HK-2 (cell line): ENCODE results near the gene PVALB.

Source experiments
- DNase-seq: peaks from one replicate; pipeline ENCODE4 v3.0.0-alpha.2; 2018; ENCODE audit not compliant: unreplicated experiment

The PVALB gene

GRCh38 chr22:36816636-36817524 is at the start of gene PVALB:
PVALB (minus strand) TSS chr22:36817035; CDS start chr22:36817005, 30 bp downstream.
- no peak for DNase-seq

- no peak for DNase-seq
These were observed 48.5 kb upstream of the PVALB start for GRCh38 chr22:36865346-36865745.

GRCh38 chr22:36864454-36865215 is 47.8 kb upstream of the PVALB start:
- no peak for DNase-seq

- DNase-seq, result no peak
These were observed 47.1 kb upstream of the PVALB start for GRCh38 chr22:36863979-36864378.

GRCh38 chr22:36863281-36863680 is 46.4 kb upstream of the PVALB start:
- no peak for DNase-seq

- DNase-seq, result no peak
These were observed 45.7 kb upstream of the PVALB start for GRCh38 chr22:36862251-36863242.

GRCh38 chr22:36860821-36861659 is 44.2 kb upstream of the PVALB start, which contains the start of gene NCF4:
NCF4 (plus strand) TSS chr22:36861006; CDS start chr22:36861172, 166 bp downstream.
- DNase-seq, result no peak

GRCh38 chr22:36860438-36860820 is 43.6 kb upstream of the PVALB start:
- DNase-seq, result no peak

- no peak for DNase-seq
These were observed 43.2 kb upstream of the PVALB start for GRCh38 chr22:36860017-36860416.

- DNase-seq, result no peak
These were observed 42.1 kb upstream of the PVALB start for GRCh38 chr22:36858966-36859365.

GRCh38 chr22:36858156-36858555 is 41.3 kb upstream of the PVALB start:
- no peak for DNase-seq

GRCh38 chr22:36856792-36857135 is 39.9 kb upstream of the PVALB start:
- DNase-seq, result no peak

- peak; percentile 90 for DNase-seq
These were observed 39.4 kb upstream of the PVALB start for GRCh38 chr22:36856121-36856791.

- no peak for DNase-seq
These were observed 38.6 kb upstream of the PVALB start for GRCh38 chr22:36855478-36855877.

GRCh38 chr22:36853407-36854099 is 36.7 kb upstream of the PVALB start:
- DNase-seq, result peak; percentile 42

- DNase-seq, result no peak
These were observed 35.5 kb upstream of the PVALB start for GRCh38 chr22:36852056-36852973.

- no peak for DNase-seq
These were observed 33.8 kb upstream of the PVALB start for GRCh38 chr22:36850682-36851081.

GRCh38 chr22:36850056-36850455 is 33.2 kb upstream of the PVALB start:
- no peak for DNase-seq
